Activated T-cell treated with anti-CD3 and anti-CD28 coated beads for 4 hours (primary cell): ENCODE data around the gene HBZ.
"Not testable (repeated sequence)": the region's sequence is repeated elsewhere in the genome, so short reads cannot be mapped to it uniquely, and the experiment has no call there.

ENCODE experiments used
- DNase-seq: peaks from one replicate; pipeline ENCODE4 v3.0.0-alpha.2; 2020

HBZ gene

DNA sequence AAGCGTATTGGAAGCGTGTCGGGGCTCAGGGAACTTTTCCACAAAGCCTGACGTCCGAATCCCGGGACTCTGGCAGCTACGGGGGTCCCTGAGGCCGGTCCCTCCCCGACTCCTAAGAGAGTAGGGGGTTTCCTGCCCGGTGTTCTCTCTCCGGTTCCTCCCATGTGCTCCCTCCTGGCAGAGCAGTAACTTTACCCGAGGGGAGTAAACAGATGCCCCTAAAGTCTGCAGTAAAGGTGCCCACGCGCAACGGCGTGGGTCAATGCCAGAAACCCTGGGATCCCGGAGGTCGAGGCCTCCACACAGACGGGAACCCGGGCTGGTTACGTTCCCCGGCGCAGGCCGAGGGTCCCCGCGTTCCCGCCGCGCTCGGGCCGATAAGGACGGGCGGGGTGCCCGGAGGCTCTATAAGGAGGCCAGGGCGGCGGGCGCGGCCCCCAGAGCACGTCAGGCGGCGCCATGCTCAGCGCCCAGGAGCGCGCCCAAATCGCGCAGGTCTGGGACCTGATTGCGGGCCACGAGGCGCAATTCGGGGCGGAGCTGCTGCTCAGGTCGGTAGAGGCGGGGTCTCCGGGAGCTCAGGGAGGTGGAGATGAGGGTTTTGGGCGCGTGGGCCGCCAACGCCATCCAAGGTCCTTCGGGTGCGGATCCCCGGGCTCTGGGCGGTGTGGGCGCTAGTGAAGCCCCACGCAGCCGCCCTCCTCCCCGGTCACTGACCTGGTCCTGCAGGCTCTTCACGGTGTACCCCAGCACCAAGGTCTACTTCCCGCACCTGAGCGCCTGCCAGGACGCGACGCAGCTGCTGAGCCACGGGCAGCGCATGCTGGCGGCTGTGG is 13.3 kb downstream of the HBZ start, which contains the start of gene HBM:
Gene HBM, plus strand, starts transcription at position 440 of the 836 bp plus-strand sequence. Its CDS starts 20 bp downstream, at position 460.
- no peak for DNase-seq

DNA sequence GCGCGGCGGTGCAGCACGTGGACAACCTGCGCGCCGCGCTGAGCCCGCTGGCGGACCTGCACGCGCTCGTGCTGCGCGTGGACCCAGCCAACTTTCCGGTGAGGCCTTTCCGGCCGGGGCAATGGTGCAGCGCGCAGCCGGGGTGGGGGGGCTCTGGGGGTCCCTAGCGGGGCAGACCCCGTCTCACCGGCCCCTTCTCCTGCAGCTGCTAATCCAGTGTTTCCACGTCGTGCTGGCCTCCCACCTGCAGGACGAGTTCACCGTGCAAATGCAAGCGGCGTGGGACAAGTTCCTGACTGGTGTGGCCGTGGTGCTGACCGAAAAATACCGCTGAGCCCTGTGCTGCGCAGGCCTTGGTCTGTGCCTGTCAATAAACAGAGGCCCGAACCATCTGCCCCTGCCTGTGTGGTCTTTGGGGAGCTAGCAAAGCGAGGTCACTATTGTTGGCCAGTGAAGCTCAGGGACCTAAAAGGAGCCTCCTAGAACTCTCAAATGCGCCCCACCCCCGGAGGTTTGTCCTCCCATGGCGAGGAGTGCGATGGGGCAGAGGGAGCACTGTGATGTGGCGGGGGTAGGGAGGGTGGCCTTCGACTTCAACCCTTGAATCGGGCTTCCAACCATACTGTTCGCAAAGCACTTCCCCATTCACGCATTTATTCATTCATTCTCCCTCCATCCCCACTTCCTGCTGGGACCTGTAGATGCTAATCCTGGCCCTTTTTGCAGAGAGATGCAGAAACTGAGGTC is 14.1 kb downstream of the HBZ start:
- no peak for DNase-seq

DNA sequence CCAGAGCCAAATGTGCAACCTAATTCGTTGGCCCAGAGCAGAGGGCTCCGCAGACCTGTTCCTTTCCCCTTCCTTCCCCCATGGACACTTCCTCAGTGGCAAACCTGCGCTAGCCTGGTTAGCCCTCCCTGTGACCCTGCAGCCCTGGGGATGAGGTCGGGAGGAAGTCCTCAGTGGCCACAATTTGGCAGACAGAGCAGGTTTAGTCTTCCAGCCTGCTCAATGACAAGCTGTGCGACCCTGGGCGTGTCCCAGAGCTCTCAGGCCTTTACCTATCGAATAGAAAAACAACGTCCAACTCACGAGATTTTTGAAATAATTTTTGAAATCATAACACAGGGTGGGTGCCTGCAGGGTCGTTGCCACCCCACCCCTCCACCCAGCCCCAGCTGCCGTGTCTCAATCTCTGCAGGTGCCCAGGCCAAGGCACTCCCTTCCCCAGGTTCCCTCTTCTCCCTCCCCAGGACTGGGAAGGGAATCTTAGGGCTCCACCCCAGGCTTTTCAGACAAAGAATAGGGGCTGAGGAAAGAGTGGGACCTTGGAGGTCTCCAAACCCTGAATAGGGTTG is 14.8 kb downstream of the HBZ start:
- no peak for DNase-seq

DNA sequence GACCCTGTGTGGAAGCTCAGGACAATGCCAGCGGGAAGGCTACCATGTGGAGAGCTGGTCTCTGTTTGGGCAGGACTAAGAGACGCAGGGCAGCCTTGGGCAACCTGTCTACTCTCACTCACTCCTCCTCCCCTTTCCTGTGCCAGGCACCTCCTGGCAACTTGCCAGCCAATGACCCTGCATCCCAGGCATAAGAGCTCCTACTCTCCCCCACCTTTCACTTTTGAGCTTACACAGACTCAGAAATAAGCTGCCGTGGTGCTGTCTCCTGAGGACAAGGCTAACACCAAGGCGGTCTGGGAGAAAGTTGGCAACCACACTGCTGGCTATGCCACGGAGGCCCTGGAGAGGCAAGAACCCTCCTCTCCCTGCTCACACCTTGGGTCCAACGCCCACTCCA is 16.0 kb downstream of the HBZ start:
- DNase-seq: no peak

DNA sequence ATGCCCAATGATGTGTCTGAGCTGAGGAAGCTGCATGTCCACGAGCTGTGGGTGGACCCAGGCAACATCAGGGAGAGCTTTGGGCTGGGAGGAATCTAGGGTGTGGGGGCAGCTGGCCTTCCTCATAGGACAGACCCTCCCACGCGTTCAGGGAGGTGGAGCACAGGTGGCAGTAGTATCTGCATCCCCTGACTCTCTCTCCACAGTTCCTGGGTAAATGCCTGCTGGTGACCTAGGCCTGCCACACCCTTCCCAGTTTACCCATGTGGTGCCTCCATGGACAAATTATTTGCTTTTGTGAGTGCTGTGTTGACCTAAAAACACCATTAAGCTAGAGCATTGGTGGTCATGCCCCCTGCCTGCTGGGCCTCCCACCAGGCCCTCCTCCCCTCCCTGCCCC is 16.6 kb downstream of the HBZ start:
- no peak for DNase-seq

DNA sequence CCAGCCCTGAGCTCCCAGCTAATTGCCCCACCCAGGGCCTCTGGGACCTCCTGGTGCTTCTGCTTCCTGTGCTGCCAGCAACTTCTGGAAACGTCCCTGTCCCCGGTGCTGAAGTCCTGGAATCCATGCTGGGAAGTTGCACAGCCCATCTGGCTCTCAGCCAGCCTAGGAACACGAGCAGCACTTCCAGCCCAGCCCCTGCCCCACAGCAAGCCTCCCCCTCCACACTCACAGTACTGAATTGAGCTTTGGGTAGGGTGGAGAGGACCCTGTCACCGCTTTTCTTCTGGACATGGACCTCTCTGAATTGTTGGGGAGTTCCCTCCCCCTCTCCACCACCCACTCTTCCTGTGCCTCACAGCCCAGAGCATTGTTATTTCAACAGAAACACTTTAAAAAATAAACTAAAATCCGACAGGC is 17.7 kb downstream of the HBZ start:
- not testable (repeated sequence) for DNase-seq

DNA sequence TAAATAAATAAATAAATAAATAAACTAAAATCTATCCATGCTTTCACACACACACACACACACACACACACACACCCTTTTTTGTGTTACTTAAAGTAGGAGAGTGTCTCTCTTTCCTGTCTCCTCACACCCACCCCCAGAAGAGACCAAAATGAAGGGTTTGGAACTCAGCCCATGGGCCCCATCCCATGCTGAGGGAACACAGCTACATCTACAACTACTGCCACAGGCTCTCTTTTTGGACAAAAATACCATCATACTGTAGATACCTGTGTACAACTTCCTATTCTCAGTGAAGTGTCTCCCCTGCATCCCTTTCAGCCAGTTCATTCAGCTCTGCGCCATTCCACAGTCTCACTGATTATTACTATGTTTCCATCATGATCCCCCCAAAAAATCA is 18.3 kb downstream of the HBZ start:
- DNase-seq: no peak

DNA sequence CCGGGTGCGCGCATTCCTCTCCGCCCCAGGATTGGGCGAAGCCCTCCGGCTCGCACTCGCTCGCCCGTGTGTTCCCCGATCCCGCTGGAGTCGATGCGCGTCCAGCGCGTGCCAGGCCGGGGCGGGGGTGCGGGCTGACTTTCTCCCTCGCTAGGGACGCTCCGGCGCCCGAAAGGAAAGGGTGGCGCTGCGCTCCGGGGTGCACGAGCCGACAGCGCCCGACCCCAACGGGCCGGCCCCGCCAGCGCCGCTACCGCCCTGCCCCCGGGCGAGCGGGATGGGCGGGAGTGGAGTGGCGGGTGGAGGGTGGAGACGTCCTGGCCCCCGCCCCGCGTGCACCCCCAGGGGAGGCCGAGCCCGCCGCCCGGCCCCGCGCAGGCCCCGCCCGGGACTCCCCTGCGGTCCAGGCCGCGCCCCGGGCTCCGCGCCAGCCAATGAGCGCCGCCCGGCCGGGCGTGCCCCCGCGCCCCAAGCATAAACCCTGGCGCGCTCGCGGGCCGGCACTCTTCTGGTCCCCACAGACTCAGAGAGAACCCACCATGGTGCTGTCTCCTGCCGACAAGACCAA is 20.0 kb downstream of the HBZ start, which contains the start of gene HBA2:
Gene HBA2, plus strand, starts transcription at position 503 of the 568 bp plus-strand sequence. Its CDS starts 37 bp downstream, at position 540.
- not testable (repeated sequence) for DNase-seq

DNA sequence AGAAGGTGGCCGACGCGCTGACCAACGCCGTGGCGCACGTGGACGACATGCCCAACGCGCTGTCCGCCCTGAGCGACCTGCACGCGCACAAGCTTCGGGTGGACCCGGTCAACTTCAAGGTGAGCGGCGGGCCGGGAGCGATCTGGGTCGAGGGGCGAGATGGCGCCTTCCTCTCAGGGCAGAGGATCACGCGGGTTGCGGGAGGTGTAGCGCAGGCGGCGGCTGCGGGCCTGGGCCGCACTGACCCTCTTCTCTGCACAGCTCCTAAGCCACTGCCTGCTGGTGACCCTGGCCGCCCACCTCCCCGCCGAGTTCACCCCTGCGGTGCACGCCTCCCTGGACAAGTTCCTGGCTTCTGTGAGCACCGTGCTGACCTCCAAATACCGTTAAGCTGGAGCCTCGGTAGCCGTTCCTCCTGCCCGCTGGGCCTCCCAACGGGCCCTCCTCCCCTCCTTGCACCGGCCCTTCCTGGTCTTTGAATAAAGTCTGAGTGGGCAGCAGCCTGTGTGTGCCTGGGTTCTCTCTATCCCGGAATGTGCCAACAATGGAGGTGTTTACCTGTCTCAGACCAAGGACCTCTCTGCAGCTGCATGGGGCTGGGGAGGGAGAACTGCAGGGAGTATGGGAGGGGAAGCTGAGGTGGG is 20.9 kb downstream of the HBZ start:
- not testable (repeated sequence) for DNase-seq

DNA sequence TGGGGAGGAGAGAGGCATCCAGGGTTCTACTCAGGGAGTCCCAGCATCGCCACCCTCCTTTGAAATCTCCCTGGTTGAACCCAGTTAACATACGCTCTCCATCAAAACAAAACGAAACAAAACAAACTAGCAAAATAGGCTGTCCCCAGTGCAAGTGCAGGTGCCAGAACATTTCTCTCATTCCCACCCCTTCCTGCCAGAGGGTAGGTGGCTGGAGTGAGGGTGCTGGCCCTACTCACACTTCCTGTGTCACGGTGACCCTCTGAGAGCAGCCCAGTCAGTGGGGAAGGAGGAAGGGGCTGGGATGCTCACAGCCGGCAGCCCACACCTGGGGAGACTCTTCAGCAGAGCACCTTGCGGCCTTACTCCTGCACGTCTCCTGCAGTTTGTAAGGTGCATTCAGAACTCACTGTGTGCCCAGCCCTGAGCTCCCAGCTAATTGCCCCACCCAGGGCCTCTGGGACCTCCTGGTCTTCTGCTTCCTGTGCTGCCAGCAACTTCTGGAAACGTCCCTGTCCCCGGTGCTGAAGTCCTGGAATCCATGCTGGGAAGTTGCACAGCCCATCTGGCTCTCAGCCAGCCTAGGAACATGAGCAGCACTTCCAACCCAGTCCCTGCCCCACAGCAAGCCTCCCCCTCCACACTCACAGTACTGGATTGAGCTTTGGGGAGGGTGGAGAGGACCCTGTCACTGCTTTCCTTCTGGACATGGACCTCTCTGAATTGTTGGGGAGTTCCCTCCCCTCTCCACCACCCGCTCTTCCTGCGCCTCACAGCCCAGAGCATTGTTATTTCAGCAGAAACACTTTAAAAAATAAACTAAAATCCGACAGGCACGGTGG is 21.7 kb downstream of the HBZ start:
- DNase-seq: not testable (repeated sequence)

DNA sequence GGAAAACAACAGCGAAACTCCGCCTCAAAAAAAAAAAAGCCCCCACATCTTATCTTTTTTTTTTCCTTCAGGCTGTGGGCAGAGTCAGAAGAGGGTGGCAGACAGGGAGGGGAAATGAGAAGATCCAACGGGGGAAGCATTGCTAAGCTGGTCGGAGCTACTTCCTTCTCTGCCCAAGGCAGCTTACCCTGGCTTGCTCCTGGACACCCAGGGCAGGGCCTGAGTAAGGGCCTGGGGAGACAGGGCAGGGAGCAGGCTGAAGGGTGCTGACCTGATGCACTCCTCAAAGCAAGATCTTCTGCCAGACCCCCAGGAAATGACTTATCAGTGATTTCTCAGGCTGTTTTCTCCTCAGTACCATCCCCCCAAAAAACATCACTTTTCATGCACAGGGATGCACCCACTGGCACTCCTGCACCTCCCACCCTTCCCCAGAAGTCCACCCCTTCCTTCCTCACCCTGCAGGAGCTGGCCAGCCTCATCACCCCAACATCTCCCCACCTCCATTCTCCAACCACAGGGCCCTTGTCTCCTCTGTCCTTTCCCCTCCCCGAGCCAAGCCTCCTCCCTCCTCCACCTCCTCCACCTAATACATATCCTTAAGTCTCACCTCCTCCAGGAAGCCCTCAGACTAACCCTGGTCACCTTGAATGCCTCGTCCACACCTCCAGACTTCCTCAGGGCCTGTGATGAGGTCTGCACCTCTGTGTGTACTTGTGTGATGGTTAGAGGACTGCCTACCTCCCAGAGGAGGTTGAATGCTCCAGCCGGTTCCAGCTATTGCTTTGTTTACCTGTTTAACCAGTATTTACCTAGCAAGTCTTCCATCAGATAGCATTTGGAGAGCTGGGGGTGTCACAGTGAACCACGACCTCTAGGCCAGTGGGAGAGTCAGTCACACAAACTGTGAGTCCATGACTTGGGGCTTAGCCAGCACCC is 22.8 kb downstream of the HBZ start:
- DNase-seq: no peak

DNA sequence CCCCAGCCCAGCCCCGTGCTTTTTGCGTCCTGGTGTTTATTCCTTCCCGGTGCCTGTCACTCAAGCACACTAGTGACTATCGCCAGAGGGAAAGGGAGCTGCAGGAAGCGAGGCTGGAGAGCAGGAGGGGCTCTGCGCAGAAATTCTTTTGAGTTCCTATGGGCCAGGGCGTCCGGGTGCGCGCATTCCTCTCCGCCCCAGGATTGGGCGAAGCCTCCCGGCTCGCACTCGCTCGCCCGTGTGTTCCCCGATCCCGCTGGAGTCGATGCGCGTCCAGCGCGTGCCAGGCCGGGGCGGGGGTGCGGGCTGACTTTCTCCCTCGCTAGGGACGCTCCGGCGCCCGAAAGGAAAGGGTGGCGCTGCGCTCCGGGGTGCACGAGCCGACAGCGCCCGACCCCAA is 23.6 kb downstream of the HBZ start:
- not testable (repeated sequence) for DNase-seq

DNA sequence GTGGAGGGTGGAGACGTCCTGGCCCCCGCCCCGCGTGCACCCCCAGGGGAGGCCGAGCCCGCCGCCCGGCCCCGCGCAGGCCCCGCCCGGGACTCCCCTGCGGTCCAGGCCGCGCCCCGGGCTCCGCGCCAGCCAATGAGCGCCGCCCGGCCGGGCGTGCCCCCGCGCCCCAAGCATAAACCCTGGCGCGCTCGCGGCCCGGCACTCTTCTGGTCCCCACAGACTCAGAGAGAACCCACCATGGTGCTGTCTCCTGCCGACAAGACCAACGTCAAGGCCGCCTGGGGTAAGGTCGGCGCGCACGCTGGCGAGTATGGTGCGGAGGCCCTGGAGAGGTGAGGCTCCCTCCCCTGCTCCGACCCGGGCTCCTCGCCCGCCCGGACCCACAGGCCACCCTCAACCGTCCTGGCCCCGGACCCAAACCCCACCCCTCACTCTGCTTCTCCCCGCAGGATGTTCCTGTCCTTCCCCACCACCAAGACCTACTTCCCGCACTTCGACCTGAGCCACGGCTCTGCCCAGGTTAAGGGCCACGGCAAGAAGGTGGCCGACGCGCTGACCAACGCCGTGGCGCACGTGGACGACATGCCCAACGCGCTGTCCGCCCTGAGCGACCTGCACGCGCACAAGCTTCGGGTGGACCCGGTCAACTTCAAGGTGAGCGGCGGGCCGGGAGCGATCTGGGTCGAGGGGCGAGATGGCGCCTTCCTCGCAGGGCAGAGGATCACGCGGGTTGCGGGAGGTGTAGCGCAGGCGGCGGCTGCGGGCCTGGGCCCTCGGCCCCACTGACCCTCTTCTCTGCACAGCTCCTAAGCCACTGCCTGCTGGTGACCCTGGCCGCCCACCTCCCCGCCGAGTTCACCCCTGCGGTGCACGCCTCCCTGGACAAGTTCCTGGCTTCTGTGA is 24.3 kb downstream of the HBZ start, which contains the start of gene HBA1:
Gene HBA1, plus strand, starts transcription at position 204 of the 906 bp plus-strand sequence. Its CDS starts 37 bp downstream, at position 241.
- not testable (repeated sequence) for DNase-seq

DNA sequence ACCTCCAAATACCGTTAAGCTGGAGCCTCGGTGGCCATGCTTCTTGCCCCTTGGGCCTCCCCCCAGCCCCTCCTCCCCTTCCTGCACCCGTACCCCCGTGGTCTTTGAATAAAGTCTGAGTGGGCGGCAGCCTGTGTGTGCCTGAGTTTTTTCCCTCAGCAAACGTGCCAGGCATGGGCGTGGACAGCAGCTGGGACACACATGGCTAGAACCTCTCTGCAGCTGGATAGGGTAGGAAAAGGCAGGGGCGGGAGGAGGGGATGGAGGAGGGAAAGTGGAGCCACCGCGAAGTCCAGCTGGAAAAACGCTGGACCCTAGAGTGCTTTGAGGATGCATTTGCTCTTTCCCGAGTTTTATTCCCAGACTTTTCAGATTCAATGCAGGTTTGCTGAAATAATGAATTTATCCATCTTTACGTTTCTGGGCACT is 25.0 kb downstream of the HBZ start:
- no peak for DNase-seq

DNA sequence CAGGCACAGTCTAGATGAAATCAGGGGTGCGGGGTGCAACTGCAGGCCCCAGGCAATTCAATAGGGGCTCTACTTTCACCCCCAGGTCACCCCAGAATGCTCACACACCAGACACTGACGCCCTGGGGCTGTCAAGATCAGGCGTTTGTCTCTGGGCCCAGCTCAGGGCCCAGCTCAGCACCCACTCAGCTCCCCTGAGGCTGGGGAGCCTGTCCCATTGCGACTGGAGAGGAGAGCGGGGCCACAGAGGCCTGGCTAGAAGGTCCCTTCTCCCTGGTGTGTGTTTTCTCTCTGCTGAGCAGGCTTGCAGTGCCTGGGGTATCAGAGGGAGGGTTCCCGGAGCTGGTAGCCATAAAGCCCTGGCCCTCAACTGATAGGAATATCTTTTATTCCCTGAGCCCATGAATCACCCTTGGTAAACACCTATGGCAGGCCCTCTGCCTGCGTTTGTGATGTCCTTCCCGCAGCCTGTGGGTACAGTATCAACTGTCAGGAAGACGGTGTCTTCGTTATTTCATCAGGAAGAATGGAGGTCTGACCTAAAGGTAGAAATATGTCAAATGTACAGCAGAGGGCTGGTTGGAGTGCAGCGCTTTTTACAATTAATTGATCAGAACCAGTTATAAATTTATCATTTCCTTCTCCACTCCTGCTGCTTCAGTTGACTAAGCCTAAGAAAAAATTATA is 25.7 kb downstream of the HBZ start:
- no peak for DNase-seq

DNA sequence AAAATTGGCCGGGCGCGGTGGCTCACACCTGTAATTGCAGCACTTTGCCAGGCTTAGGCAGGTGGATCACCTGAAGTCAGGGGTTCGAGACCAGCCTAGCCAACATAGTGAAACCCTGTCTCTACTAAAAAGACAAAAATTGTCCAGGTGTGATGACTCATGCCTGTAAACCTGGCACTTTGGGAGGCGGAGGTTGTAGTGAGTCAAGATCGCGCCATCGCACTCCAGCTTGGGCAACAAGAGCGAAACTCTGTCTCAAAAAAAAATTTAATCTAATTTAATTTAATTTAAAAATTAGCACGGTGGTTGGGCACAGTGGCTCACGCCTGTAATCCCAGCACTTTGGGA is 26.2 kb downstream of the HBZ start:
- DNase-seq: no peak

DNA sequence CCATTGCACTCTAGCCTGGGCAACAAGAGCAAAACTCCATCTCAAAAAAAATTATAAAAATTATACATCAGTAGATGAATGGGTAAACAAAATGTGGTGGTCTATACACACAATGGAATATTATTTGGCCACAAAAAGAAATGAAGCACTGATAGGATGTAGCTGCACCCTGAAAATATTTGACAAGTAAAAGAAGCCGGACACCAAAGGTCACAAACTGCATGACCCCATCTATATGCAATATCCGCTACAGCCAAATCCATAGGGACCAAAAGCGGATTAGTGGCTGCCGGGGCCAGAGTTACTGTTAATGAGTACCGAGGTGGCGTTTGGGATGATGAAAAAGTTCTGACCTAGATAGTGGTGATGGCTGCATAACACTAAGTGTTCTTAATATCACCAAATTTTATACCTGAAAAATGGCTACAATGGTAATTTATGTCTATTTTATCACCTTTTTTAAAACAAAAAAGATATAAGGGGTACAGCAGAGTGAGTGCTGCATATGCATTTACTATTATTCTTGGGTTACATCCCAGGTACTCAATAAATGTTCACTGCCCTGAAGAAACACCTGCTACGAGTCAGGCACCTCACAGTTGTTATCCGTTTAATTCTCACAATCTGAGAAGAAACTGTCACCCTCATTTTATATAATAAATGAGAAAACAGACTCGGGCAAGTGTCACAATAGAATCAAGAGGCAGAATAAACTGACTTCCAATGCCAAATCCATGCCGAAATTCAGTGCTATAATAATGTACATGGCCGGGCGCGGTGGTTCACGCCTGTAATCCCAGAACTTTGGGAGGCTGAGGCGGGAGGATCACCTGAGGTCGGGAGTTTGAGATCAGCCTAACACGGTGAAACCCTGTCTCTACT is 27.0 kb downstream of the HBZ start:
- DNase-seq: no peak
